Tibial nerve (tissue), 3 donors: Measurements from ENCODE around the gene GOLGA6D.

Experiments
- POLR2A ChIP-seq, 2 donors: fragments of 450-650 bp; IDR thresholded peaks; one replicate each; pipeline ENCODE4 v1.6.1; 2017; ENCODE audit warnings: antibody characterized with exemption in 2 of 2, mild to moderate bottlenecking in 2 of 2, moderate library complexity in 2 of 2
- TF ChIP-seq, protein P1 (sequence below), 5 experiments: fragments of 200-600 bp in 3 of 5; fragments of 450-650 bp in 2 of 5; sonication (generic) in 3 of 5; IDR thresholded peaks; one replicate each; pipeline ENCODE4 v1.5.1; 2016 to 2019; ENCODE audit warnings: antibody characterized with exemption in 5 of 5, mild to moderate bottlenecking in 3 of 5, moderate library complexity in 2 of 5

DNA sequence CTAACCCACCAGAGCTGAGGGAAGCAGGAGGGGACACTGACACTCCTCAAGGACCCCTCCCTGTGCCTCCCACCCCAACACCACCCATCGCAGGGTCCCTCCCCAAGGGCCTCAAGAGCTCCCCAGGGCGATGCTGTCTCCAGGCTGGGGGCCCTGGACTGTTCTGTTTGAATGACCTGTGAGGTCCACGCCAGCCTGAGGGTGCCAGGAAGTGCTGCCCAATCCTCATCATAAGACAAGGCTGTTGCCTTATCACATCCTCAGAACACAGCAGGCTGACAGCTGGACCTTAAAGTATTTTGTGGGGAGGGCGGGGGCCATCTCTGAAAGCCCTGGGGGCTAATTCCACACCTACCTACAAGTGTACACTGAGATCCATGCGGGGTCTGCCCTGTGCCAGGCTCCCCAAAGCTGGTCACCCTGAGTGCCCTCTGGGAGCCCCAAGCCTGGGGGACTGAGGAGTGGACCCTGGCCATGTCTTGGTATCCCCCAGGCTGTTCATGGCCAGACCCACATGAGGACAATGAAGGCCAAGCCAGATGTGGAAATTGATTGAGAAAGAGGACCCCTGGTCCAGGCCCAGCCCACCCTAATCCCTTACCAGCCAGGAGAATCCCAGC is 48.3 kb upstream of the GOLGA6D start:
- TF ChIP-seq, protein P1, sequence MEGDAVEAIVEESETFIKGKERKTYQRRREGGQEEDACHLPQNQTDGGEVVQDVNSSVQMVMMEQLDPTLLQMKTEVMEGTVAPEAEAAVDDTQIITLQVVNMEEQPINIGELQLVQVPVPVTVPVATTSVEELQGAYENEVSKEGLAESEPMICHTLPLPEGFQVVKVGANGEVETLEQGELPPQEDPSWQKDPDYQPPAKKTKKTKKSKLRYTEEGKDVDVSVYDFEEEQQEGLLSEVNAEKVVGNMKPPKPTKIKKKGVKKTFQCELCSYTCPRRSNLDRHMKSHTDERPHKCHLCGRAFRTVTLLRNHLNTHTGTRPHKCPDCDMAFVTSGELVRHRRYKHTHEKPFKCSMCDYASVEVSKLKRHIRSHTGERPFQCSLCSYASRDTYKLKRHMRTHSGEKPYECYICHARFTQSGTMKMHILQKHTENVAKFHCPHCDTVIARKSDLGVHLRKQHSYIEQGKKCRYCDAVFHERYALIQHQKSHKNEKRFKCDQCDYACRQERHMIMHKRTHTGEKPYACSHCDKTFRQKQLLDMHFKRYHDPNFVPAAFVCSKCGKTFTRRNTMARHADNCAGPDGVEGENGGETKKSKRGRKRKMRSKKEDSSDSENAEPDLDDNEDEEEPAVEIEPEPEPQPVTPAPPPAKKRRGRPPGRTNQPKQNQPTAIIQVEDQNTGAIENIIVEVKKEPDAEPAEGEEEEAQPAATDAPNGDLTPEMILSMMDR (IDR thresholded peaks at IDR 0.05), result no peak
- no peak for TF ChIP-seq POLR2A (IDR thresholded peaks at IDR 0.05)
